HEK293 (cell line): Measurements from ENCODE around the gene RNF166.

Experiments
- BCL11A ChIP-seq: fragments of 450-650 bp; formaldehyde crosslinking; IDR thresholded peaks from 2 replicates; pipeline ENCODE4 v1.5.1; 2016; ENCODE audit warnings: low read depth, missing biosample characterization, missing genetic modification characterization
- EGR2 ChIP-seq: fragments of 450-650 bp; formaldehyde crosslinking; IDR thresholded peaks from 2 replicates; pipeline ENCODE4 v1.5.1; 2016; ENCODE audit warnings: low read depth, missing biosample characterization, missing genetic modification characterization
- GLI4 ChIP-seq: fragments of 450-650 bp; formaldehyde crosslinking; IDR thresholded peaks from 2 replicates; pipeline ENCODE4 v1.5.1; 2016; ENCODE audit warnings: missing biosample characterization, missing genetic modification characterization
- HOXD13 ChIP-seq: sonication (generic); formaldehyde crosslinking; IDR thresholded peaks from 2 replicates; pipeline ENCODE4 v1.8.0; 2022; ENCODE audit warnings: missing genetic modification reagents, borderline replicate concordance
- KLF10 ChIP-seq: fragments of 450-650 bp; IDR thresholded peaks from 2 replicates; pipeline ENCODE4 v1.5.1; 2018; ENCODE audit warnings: missing biosample characterization, mild to moderate bottlenecking, missing genetic modification characterization
- KLF17 ChIP-seq: fragments of 450-650 bp; formaldehyde crosslinking; IDR thresholded peaks from 2 replicates; pipeline ENCODE4 v1.5.1; 2016; ENCODE audit warnings: missing biosample characterization, missing genetic modification characterization
- KLF7 ChIP-seq: fragments of 450-650 bp; formaldehyde crosslinking; IDR thresholded peaks from 2 replicates; pipeline ENCODE4 v1.5.1; 2016; ENCODE audit warnings: missing biosample characterization, missing genetic modification characterization, borderline replicate concordance
- OVOL3 ChIP-seq: fragments of 450-650 bp; formaldehyde crosslinking; IDR thresholded peaks from 2 replicates; pipeline ENCODE4 v1.5.1; 2016; ENCODE audit warnings: missing biosample characterization, missing genetic modification characterization
- SP7 ChIP-seq: fragments of 450-650 bp; formaldehyde crosslinking; IDR thresholded peaks from 2 replicates; pipeline ENCODE4 v1.5.1; 2016; ENCODE audit warnings: missing biosample characterization, missing genetic modification characterization
- TRIM28 ChIP-seq: IDR thresholded peaks from 2 replicates; pipeline ENCODE4 v1.6.1; 2011; ENCODE audit warnings: low read length, control low read depth, borderline replicate concordance
- ZBTB17 ChIP-seq: fragments of 450-650 bp; formaldehyde crosslinking; IDR thresholded peaks from 2 replicates; pipeline ENCODE4 v1.5.1; 2016; ENCODE audit warnings: missing biosample characterization, missing genetic modification characterization
- ZBTB20 ChIP-seq: fragments of 450-650 bp; formaldehyde crosslinking; IDR thresholded peaks from 2 replicates; pipeline ENCODE4 v1.5.1; 2016; ENCODE audit warnings: missing biosample characterization, missing genetic modification characterization
- ZBTB6 ChIP-seq: fragments of 450-650 bp; formaldehyde crosslinking; IDR thresholded peaks from 2 replicates; pipeline ENCODE4 v1.5.1; 2017; ENCODE audit warnings: missing biosample characterization, missing genetic modification characterization
- ZFP41 ChIP-seq: fragments of 450-650 bp; formaldehyde crosslinking; IDR thresholded peaks from 2 replicates; pipeline ENCODE4 v1.5.1; 2016; ENCODE audit warnings: missing biosample characterization, missing genetic modification characterization, borderline replicate concordance
- ZNF114 ChIP-seq: fragments of 450-650 bp; formaldehyde crosslinking; IDR thresholded peaks from 2 replicates; pipeline ENCODE4 v1.5.0; 2017; ENCODE audit warnings: missing biosample characterization, missing genetic modification characterization
- ZNF138 ChIP-seq: fragments of 450-650 bp; formaldehyde crosslinking; IDR thresholded peaks from 2 replicates; pipeline ENCODE4 v1.5.1; 2016; ENCODE audit warnings: missing biosample characterization, missing genetic modification characterization, borderline replicate concordance
- ZNF266 ChIP-seq: fragments of 450-650 bp; formaldehyde crosslinking; IDR thresholded peaks from 2 replicates; pipeline ENCODE4 v1.5.1; 2016; ENCODE audit warnings: missing biosample characterization, missing genetic modification characterization, low read depth
- ZNF280D ChIP-seq: fragments of 450-650 bp; formaldehyde crosslinking; IDR thresholded peaks from 2 replicates; pipeline ENCODE4 v1.5.1; 2016; ENCODE audit warnings: missing biosample characterization, missing genetic modification characterization
- ZNF302 ChIP-seq: fragments of 450-650 bp; formaldehyde crosslinking; IDR thresholded peaks from 2 replicates; pipeline ENCODE4 v1.5.1; 2016; ENCODE audit warnings: missing biosample characterization, missing genetic modification characterization, low read depth
- ZNF37A ChIP-seq: fragments of 450-650 bp; IDR thresholded peaks from 2 replicates; pipeline ENCODE4 v1.5.1; 2018; ENCODE audit warnings: missing biosample characterization, missing genetic modification characterization
- ZNF416 ChIP-seq: fragments of 450-650 bp; formaldehyde crosslinking; IDR thresholded peaks from 2 replicates; pipeline ENCODE4 v1.5.1; 2016; ENCODE audit warnings: missing biosample characterization, missing genetic modification characterization
- ZNF473 ChIP-seq: fragments of 450-650 bp; formaldehyde crosslinking; IDR thresholded peaks from 2 replicates; pipeline ENCODE4 v1.5.1; 2017; ENCODE audit warnings: missing biosample characterization, missing genetic modification characterization
- ZNF558 ChIP-seq: fragments of 450-650 bp; formaldehyde crosslinking; IDR thresholded peaks from 2 replicates; pipeline ENCODE4 v1.5.1; 2016; ENCODE audit warnings: missing biosample characterization, missing genetic modification characterization
- ZNF585B ChIP-seq: fragments of 450-650 bp; formaldehyde crosslinking; IDR thresholded peaks from 2 replicates; pipeline ENCODE4 v1.5.1; 2016; ENCODE audit warnings: missing biosample characterization, missing genetic modification characterization
- ZNF626 ChIP-seq: fragments of 450-650 bp; sonication (Bioruptor Pico); formaldehyde crosslinking; IDR thresholded peaks from 2 replicates; pipeline ENCODE4 v1.5.1; 2018; ENCODE audit warnings: missing biosample characterization, missing genetic modification characterization, inconsistent platforms
- ZNF629 ChIP-seq: fragments of 450-650 bp; formaldehyde crosslinking; IDR thresholded peaks from 2 replicates; pipeline ENCODE4 v1.5.1; 2017; ENCODE audit warnings: missing biosample characterization, missing genetic modification characterization
- ZNF654 ChIP-seq: fragments of 450-650 bp; formaldehyde crosslinking; IDR thresholded peaks from 2 replicates; pipeline ENCODE4 v1.5.1; 2016; ENCODE audit warnings: low read depth, missing biosample characterization, missing genetic modification characterization
- ZNF658 ChIP-seq: fragments of 450-650 bp; formaldehyde crosslinking; IDR thresholded peaks from 2 replicates; pipeline ENCODE4; 2016; ENCODE audit warnings: missing biosample characterization, missing genetic modification characterization
- ZNF707 ChIP-seq: fragments of 450-650 bp; formaldehyde crosslinking; IDR thresholded peaks from 2 replicates; pipeline ENCODE4 v1.5.1; 2016; ENCODE audit warnings: missing biosample characterization, missing genetic modification characterization
- ZNF768 ChIP-seq: fragments of 450-650 bp; formaldehyde crosslinking; IDR thresholded peaks from 2 replicates; pipeline ENCODE4 v1.5.1; 2018; ENCODE audit warnings: missing biosample characterization, mild to moderate bottlenecking, missing genetic modification characterization
- ZNF837 ChIP-seq: fragments of 450-650 bp; formaldehyde crosslinking; IDR thresholded peaks from 2 replicates; pipeline ENCODE4 v1.5.1; 2016; ENCODE audit warnings: missing biosample characterization, missing genetic modification characterization
- ZNF843 ChIP-seq: fragments of 450-650 bp; formaldehyde crosslinking; IDR thresholded peaks from 2 replicates; pipeline ENCODE4 v1.5.1; 2016; ENCODE audit warnings: missing biosample characterization, missing genetic modification characterization
- ZSCAN4 ChIP-seq: fragments of 450-650 bp; formaldehyde crosslinking; IDR thresholded peaks from 2 replicates; pipeline ENCODE4 v1.5.1; 2017; ENCODE audit warnings: missing biosample characterization, missing genetic modification characterization
- ZXDB ChIP-seq: fragments of 450-650 bp; formaldehyde crosslinking; IDR thresholded peaks from 2 replicates; pipeline ENCODE4 v1.5.1; 2016; ENCODE audit warnings: missing biosample characterization, missing genetic modification characterization
- TF ChIP-seq, protein P1 (sequence below): fragments of 450-650 bp; formaldehyde crosslinking; IDR thresholded peaks from 2 replicates; pipeline ENCODE4 v1.5.1; 2016; ENCODE audit warnings: missing biosample characterization, missing genetic modification characterization

The RNF166 gene

GRCh38 chr16:88686439-88687253, 19.6 kb downstream of the RNF166 start, which contains the start of gene SNAI3 (continued):
- TF ChIP-seq KLF17 (tag by site-specific recombination) (peak; percentile 57), ZNF658 (tag by site-specific recombination) (no peak), ZNF585B (tag by site-specific recombination) (no peak), KLF10 (tag by site-specific recombination) (peak; percentile 76; the same call in 1 of the 2 replicates), ZNF629 (no peak), ZNF37A (no peak), ZNF768 (tag by site-specific recombination) (no peak), ZNF654 (tag by site-specific recombination) (no peak), ZNF558 (tag by site-specific recombination) (no peak), OVOL3 (tag by site-specific recombination) (no peak), EGR2 (tag by site-specific recombination) (peak; percentile 65), ZBTB17 (peak; percentile 61), ZNF626 (no peak), ZNF266 (tag by site-specific recombination) (no peak), ZXDB (tag by site-specific recombination) (no peak), ZNF843 (tag by site-specific recombination) (no peak), TRIM28 (no peak), ZNF416 (tag by site-specific recombination) (no peak), GLI4 (tag by site-specific recombination) (no peak), ZBTB6 (tag by site-specific recombination) (no peak), ZNF280D (tag by site-specific recombination) (no peak), ZNF707 (no peak), ZNF837 (tag by site-specific recombination) (no peak), ZNF302 (tag by site-specific recombination) (no peak), HOXD13 (CRISPR knock-in tag) (no peak), BCL11A (tag by site-specific recombination) (no peak), SP7 (tag by site-specific recombination) (peak; percentile 37), ZSCAN4 (tag by site-specific recombination) (no peak), ZNF114 (tag by site-specific recombination) (no peak), KLF7 (tag by site-specific recombination) (no peak), ZFP41 (tag by site-specific recombination) (no peak), ZBTB20 (peak; percentile 9; the same call in 1 of the 2 replicates), ZNF138 (tag by site-specific recombination) (no peak), ZNF473 (tag by site-specific recombination) (no peak)
- TF ChIP-seq, protein P1, sequence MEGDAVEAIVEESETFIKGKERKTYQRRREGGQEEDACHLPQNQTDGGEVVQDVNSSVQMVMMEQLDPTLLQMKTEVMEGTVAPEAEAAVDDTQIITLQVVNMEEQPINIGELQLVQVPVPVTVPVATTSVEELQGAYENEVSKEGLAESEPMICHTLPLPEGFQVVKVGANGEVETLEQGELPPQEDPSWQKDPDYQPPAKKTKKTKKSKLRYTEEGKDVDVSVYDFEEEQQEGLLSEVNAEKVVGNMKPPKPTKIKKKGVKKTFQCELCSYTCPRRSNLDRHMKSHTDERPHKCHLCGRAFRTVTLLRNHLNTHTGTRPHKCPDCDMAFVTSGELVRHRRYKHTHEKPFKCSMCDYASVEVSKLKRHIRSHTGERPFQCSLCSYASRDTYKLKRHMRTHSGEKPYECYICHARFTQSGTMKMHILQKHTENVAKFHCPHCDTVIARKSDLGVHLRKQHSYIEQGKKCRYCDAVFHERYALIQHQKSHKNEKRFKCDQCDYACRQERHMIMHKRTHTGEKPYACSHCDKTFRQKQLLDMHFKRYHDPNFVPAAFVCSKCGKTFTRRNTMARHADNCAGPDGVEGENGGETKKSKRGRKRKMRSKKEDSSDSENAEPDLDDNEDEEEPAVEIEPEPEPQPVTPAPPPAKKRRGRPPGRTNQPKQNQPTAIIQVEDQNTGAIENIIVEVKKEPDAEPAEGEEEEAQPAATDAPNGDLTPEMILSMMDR (tag by site-specific recombination): no peak
